HEK293 (cell line): ENCODE measurements around the gene HDGF.

Source experiments
- CTCF ChIA-PET: fragments of 350-600 bp; formaldehyde crosslinking; extraction: SDS; loops from one replicate; lab custom pipeline; 2021; ENCODE audit warnings: antibody characterized with exemption; lab: Yijun Ruan, JAX
- POLR2A ChIA-PET: fragments of 300-600 bp; formaldehyde crosslinking; extraction: SDS; loops from one replicate; lab custom pipeline; 2020; ENCODE audit warnings: antibody characterized with exemption, inconsistent platforms; lab: Yijun Ruan, JAX
- H3K27ac ChIP-seq: fragments of 200-500 bp; sonication (Bioruptor generic); 2 replicates; pipeline ENCODE4 v1.5.1; 2014; ENCODE audit warnings: low read depth, low read length, control low read depth, inconsistent platforms; ENCODE audit errors: extremely low read depth
- H3K36me3 ChIP-seq, 2 experiments: fragments of 200-500 bp in 1 of 2; sonication (Bioruptor generic) in 1 of 2; 1 replicate in 1 of 2; 2 replicates in 1 of 2; pipeline ENCODE4 v1.5.1; 2014 to 2017; ENCODE audit warnings: inconsistent platforms in 2 of 2, low read length in 2 of 2; ENCODE audit not compliant: control insufficient read depth in 2 of 2, insufficient read depth in 1 of 2
- H3K4me1 ChIP-seq: fragments of 200-500 bp; sonication (Bioruptor generic); 2 replicates; pipeline ENCODE4 v1.5.1; 2014; ENCODE audit warnings: mild to moderate bottlenecking, low read length, inconsistent platforms; ENCODE audit not compliant: control insufficient read depth, insufficient read depth
- H3K4me3 ChIP-seq: 2 replicates; pipeline ENCODE4 v1.5.1; 2011; ENCODE audit warnings: low read depth, mild to moderate bottlenecking, control low read depth, low read length, moderate library complexity
- H3K9me3 ChIP-seq: fragments of 200-500 bp; sonication (Bioruptor generic); 2 replicates; pipeline ENCODE4 v1.5.1; 2014; ENCODE audit warnings: low read depth, low read length, inconsistent platforms; ENCODE audit not compliant: control insufficient read depth, insufficient read depth
- EGR2 ChIP-seq: fragments of 450-650 bp; formaldehyde crosslinking; IDR thresholded peaks from 2 replicates; pipeline ENCODE4 v1.5.1; 2016; ENCODE audit warnings: low read depth, missing biosample characterization, missing genetic modification characterization
- GLIS2 ChIP-seq: fragments of 450-650 bp; formaldehyde crosslinking; IDR thresholded peaks from 2 replicates; pipeline ENCODE4 v1.5.1; 2016; ENCODE audit warnings: missing biosample characterization, missing genetic modification characterization
- KLF8 ChIP-seq: fragments of 450-650 bp; formaldehyde crosslinking; IDR thresholded peaks from 2 replicates; pipeline ENCODE4 v1.5.1; 2016; ENCODE audit warnings: missing biosample characterization, missing genetic modification characterization
- PRDM1 ChIP-seq: fragments of 450-650 bp; formaldehyde crosslinking; IDR thresholded peaks from 2 replicates; pipeline ENCODE4; 2016; ENCODE audit warnings: missing biosample characterization, missing genetic modification characterization
- PRDM10 ChIP-seq: fragments of 450-650 bp; formaldehyde crosslinking; IDR thresholded peaks from 2 replicates; pipeline ENCODE4 v1.5.1; 2016; ENCODE audit warnings: missing biosample characterization, missing genetic modification characterization
- WT1 ChIP-seq: fragments of 450-650 bp; formaldehyde crosslinking; IDR thresholded peaks from 2 replicates; pipeline ENCODE4 v1.5.1; 2016; ENCODE audit warnings: missing biosample characterization, missing genetic modification characterization
- ZBTB10 ChIP-seq: fragments of 450-650 bp; formaldehyde crosslinking; IDR thresholded peaks from 2 replicates; pipeline ENCODE4 v1.5.1; 2016; ENCODE audit warnings: missing biosample characterization, missing genetic modification characterization
- ZBTB17 ChIP-seq: fragments of 450-650 bp; formaldehyde crosslinking; IDR thresholded peaks from 2 replicates; pipeline ENCODE4 v1.5.1; 2016; ENCODE audit warnings: missing biosample characterization, missing genetic modification characterization
- ZBTB20 ChIP-seq: fragments of 450-650 bp; formaldehyde crosslinking; IDR thresholded peaks from 2 replicates; pipeline ENCODE4 v1.5.1; 2016; ENCODE audit warnings: missing biosample characterization, missing genetic modification characterization
- ZNF2 ChIP-seq: fragments of 450-650 bp; formaldehyde crosslinking; IDR thresholded peaks from 2 replicates; pipeline ENCODE4 v1.5.1; 2016; ENCODE audit warnings: missing biosample characterization, missing genetic modification characterization
- ZNF248 ChIP-seq: fragments of 450-650 bp; formaldehyde crosslinking; IDR thresholded peaks from 2 replicates; pipeline ENCODE4 v1.5.1; 2017; ENCODE audit warnings: missing biosample characterization, missing genetic modification characterization
- ZNF366 ChIP-seq: fragments of 450-650 bp; formaldehyde crosslinking; conservative IDR thresholded peaks from 2 replicates; pipeline ENCODE4 v1.5.1; 2016; ENCODE audit warnings: missing biosample characterization, missing genetic modification characterization
- ZNF473 ChIP-seq: fragments of 450-650 bp; formaldehyde crosslinking; IDR thresholded peaks from 2 replicates; pipeline ENCODE4 v1.5.1; 2017; ENCODE audit warnings: missing biosample characterization, missing genetic modification characterization
- ZNF48 ChIP-seq: fragments of 450-650 bp; formaldehyde crosslinking; IDR thresholded peaks from 2 replicates; pipeline ENCODE4 v1.5.1; 2016; ENCODE audit warnings: missing biosample characterization, missing genetic modification characterization
- ZNF561 ChIP-seq: fragments of 450-650 bp; IDR thresholded peaks from 2 replicates; pipeline ENCODE4 v1.5.1; 2018; ENCODE audit warnings: missing biosample characterization, missing genetic modification characterization, borderline replicate concordance
- ZNF624 ChIP-seq: fragments of 450-650 bp; formaldehyde crosslinking; IDR thresholded peaks from 2 replicates; pipeline ENCODE4 v1.5.1; 2017; ENCODE audit warnings: missing biosample characterization, missing genetic modification characterization
- ZNF654 ChIP-seq: fragments of 450-650 bp; formaldehyde crosslinking; IDR thresholded peaks from 2 replicates; pipeline ENCODE4 v1.5.1; 2016; ENCODE audit warnings: low read depth, missing biosample characterization, missing genetic modification characterization
- ZNF658 ChIP-seq: fragments of 450-650 bp; formaldehyde crosslinking; IDR thresholded peaks from 2 replicates; pipeline ENCODE4; 2016; ENCODE audit warnings: missing biosample characterization, missing genetic modification characterization
- ZNF747 ChIP-seq: fragments of 450-650 bp; formaldehyde crosslinking; IDR thresholded peaks from 2 replicates; pipeline ENCODE4 v1.5.1; 2016; ENCODE audit warnings: missing biosample characterization, missing genetic modification characterization
- ZNF768 ChIP-seq: fragments of 450-650 bp; formaldehyde crosslinking; IDR thresholded peaks from 2 replicates; pipeline ENCODE4 v1.5.1; 2018; ENCODE audit warnings: missing biosample characterization, mild to moderate bottlenecking, missing genetic modification characterization

HDGF gene

GRCh38 chr1:156697481-156697880 is 54.0 kb downstream of the HDGF start:
- Histone ChIP-seq H3K9me3 (no peaks in the 10 kb centered on the region), H3K4me3 (no peak overlapping the region), H3K27ac (no peak overlapping the region), H3K4me1 (peaks cover 12% of the 10 kb centered on the region), H3K36me3 (peaks cover 0 to 32% of the 10 kb centered on the region in 2 experiments; a peak in 1 of 3 replicates)
- CTCF ChIA-PET: interaction anchor here (1.0 to 20.2 kb wide), 4 partner anchors 8 to 72 kb away, joined by 3 to 579 read pairs (median 4); partner anchors contain the start of gene CRABP2
- POLR2A ChIA-PET: interaction anchor here (0.6 kb wide), 1 partner anchor 23 kb away, joined by 4 read pairs; no protein-coding TSS in a partner anchor
- peak; percentile 53; the same call in 1 of the 2 replicates for TF ChIP-seq GLIS2 (tag by site-specific recombination)
- TF ChIP-seq WT1 (tag by site-specific recombination): 0 out of 2 replicates have a peak, but pooled peaks have one; percentile 14
- TF ChIP-seq ZNF248 (tag by site-specific recombination): no peak

GRCh38 chr1:156696755-156697154 is 54.7 kb downstream of the HDGF start:
- Histone ChIP-seq H3K27ac (no peak overlapping the region), H3K4me3 (no peak overlapping the region), H3K4me1 (peaks cover 12% of the 10 kb centered on the region), H3K9me3 (no peaks in the 10 kb centered on the region), H3K36me3 (peaks cover 0 to 32% of the 10 kb centered on the region in 2 experiments; a peak in 1 of 3 replicates)
- CTCF ChIA-PET: interaction anchor here (1.0 to 20.2 kb wide), 4 partner anchors 8 to 71 kb away, joined by 3 to 579 read pairs (median 4); partner anchors contain the start of gene CRABP2
- POLR2A ChIA-PET: no interaction called here
- TF ChIP-seq ZNF747 (tag by site-specific recombination) (no peak), PRDM1 (tag by site-specific recombination) (peak; percentile 57; the same call in 1 of the 2 replicates)

GRCh38 chr1:156694690-156694962 is 56.8 kb downstream of the HDGF start:
- Histone ChIP-seq H3K9me3 (no peaks in the 10 kb centered on the region), H3K4me3 (no peak overlapping the region)
- TF ChIP-seq ZBTB17 (tag by site-specific recombination): peak; percentile 34
- TF ChIP-seq ZNF366: peak; percentile 68; the same call in 1 of the 2 replicates
- TF ChIP-seq WT1 (tag by site-specific recombination): peak; percentile 70; the same call in 1 of the 2 replicates
- TF ChIP-seq ZNF654: no peak
- TF ChIP-seq KLF8 (tag by site-specific recombination): no peak
- TF ChIP-seq ZNF624 (tag by site-specific recombination): no peak
- TF ChIP-seq ZNF473 (tag by site-specific recombination): no peak
- no peak for TF ChIP-seq ZBTB20 (tag by site-specific recombination)
- TF ChIP-seq EGR2 (tag by site-specific recombination): 0 out of 2 replicates have a peak, but pooled peaks have one; percentile 24
- TF ChIP-seq, all 188 proteins: peak for 4
- Histone ChIP-seq H3K36me3 (peaks cover 0 to 15% of the 10 kb centered on the region in 2 experiments; a peak in 1 of 3 replicates), H3K4me1 (peaks cover 16% of the 10 kb centered on the region), H3K27ac (no peak overlapping the region; the same call in 1 of the 2 replicates)
- ChIA-PET CTCF (interaction anchor here (0.8 to 20.0 kb wide), 7 partner anchors 12 to 195 kb away, joined by 3 to 579 read pairs (median 136); partner anchors contain the start of genes CRABP2, ISG20L2, METTL25B and NES), POLR2A (interaction anchor here (0.6 to 1.6 kb wide), 3 partner anchors 9 to 53 kb away, joined by 3 to 7 read pairs (median 4); partner anchors contain the start of genes ISG20L2 and METTL25B)

- H3K9me3 ChIP-seq: no peaks in the 10 kb centered on the region
- POLR2A ChIA-PET: interaction anchor here (0.6 to 1.6 kb wide), 3 partner anchors 9 to 53 kb away, joined by 3 to 7 read pairs (median 5); no protein-coding TSS in a partner anchor
- no peak overlapping the region; the same call in 1 of the 2 replicates for H3K27ac ChIP-seq
- no peak overlapping the region for H3K4me3 ChIP-seq
- H3K36me3 ChIP-seq: peaks cover 0 to 9% of the 10 kb centered on the region in 2 experiments; a peak in 1 of 3 replicates
- CTCF ChIA-PET: interaction anchor here (0.8 to 20.0 kb wide), 7 partner anchors 13 to 196 kb away, joined by 3 to 579 read pairs (median 136); partner anchors contain the start of genes CRABP2, ISG20L2, METTL25B and NES
- peaks cover 16% of the 10 kb centered on the region for H3K4me1 ChIP-seq
- TF ChIP-seq ZNF48 (tag by site-specific recombination) (no peak), ZNF2 (tag by site-specific recombination) (no peak), ZNF768 (tag by site-specific recombination) (no peak), ZBTB10 (no peak), ZNF658 (tag by site-specific recombination) (no peak), PRDM10 (peak; percentile 29; the same call in 1 of the 2 replicates), ZNF561 (tag by site-specific recombination) (no peak)
Observed at GRCh38 chr1:156693848-156694689, 57.4 kb downstream of the HDGF start.
